DMS53 treated with DMSO at 0.1 percent for 48 hours (cell line): ENCODE results near the gene SCN8A.
A peak's percentile ranks its signal among the peaks of the same experiment; 100 is the strongest.
"Not testable (repeated sequence)": the region's sequence is repeated elsewhere in the genome, so short reads cannot be mapped to it uniquely, and the experiment has no call there.

Experiments
- DNase-seq: peaks from one replicate; lab custom pipeline; 2025; ENCODE audit not compliant: unreplicated experiment; lab: John Stamatoyannopoulos, UW

Gene SCN8A

GRCh38 chr12:51621156-51621922 lies 30.3 kb downstream of the SCN8A start:
- no peak for DNase-seq

GRCh38 chr12:51622564-51622963 lies 31.5 kb downstream of the SCN8A start:
- no peak for DNase-seq

- no peak for DNase-seq
These were observed 34.3 kb downstream of the SCN8A start for GRCh38 chr12:51625370-51625769.

GRCh38 chr12:51626115-51626514 lies 35.1 kb downstream of the SCN8A start:
- no peak for DNase-seq

GRCh38 chr12:51626629-51627028 lies 35.6 kb downstream of the SCN8A start:
- no peak for DNase-seq

- DNase-seq, result no peak
These were observed 39.3 kb downstream of the SCN8A start for GRCh38 chr12:51630256-51630880.

- no peak for DNase-seq
These were observed 40.0 kb downstream of the SCN8A start for GRCh38 chr12:51630986-51631385.

- DNase-seq, result peak; percentile 3
These were observed 40.6 kb downstream of the SCN8A start for GRCh38 chr12:51631591-51631990.

GRCh38 chr12:51632623-51633022 lies 41.6 kb downstream of the SCN8A start:
- DNase-seq, result no peak

GRCh38 chr12:51635346-51635745 lies 44.3 kb downstream of the SCN8A start:
- no peak for DNase-seq

GRCh38 chr12:51636581-51636980 lies 45.5 kb downstream of the SCN8A start:
- no peak for DNase-seq

GRCh38 chr12:51636986-51637385 lies 46.0 kb downstream of the SCN8A start:
- no peak for DNase-seq

- DNase-seq, result no peak
These were observed 48.3 kb downstream of the SCN8A start for GRCh38 chr12:51639361-51639760.

- DNase-seq, result no peak
These were observed 51.3 kb downstream of the SCN8A start for GRCh38 chr12:51642286-51642685.

- DNase-seq, result no peak
These were observed 52.9 kb downstream of the SCN8A start for GRCh38 chr12:51643951-51644350.

- DNase-seq, result not testable (repeated sequence)
These were observed 53.7 kb downstream of the SCN8A start for GRCh38 chr12:51644691-51645090.

- DNase-seq, result no peak
These were observed 54.9 kb downstream of the SCN8A start for GRCh38 chr12:51645961-51646360.

- DNase-seq, result no peak
These were observed 56.6 kb downstream of the SCN8A start for GRCh38 chr12:51647647-51648046.

GRCh38 chr12:51653431-51653830 lies 62.4 kb downstream of the SCN8A start:
- DNase-seq, result no peak

GRCh38 chr12:51661199-51661598 lies 70.2 kb downstream of the SCN8A start:
- no peak for DNase-seq

GRCh38 chr12:51661836-51662235 lies 70.8 kb downstream of the SCN8A start:
- DNase-seq, result peak; percentile 79

GRCh38 chr12:51662728-51663154 lies 71.7 kb downstream of the SCN8A start:
- DNase-seq, result peak; percentile 45

- no peak for DNase-seq
These were observed 72.4 kb downstream of the SCN8A start for GRCh38 chr12:51663390-51663789.
